SU-DHL-6 (cell line): Measurements from ENCODE around the gene RBMS3.

ENCODE experiments used
- H2AFZ ChIP-seq: fragments of 200-600 bp; sonication (generic); 2 replicates; pipeline ENCODE4 v1.6.1; 2014; ENCODE audit warnings: low read depth, mild to moderate bottlenecking, moderate library complexity, mixed read lengths, antibody characterized with exemption, low read length; ENCODE audit not compliant: severe bottlenecking
- H3F3A ChIP-seq: fragments of 200-600 bp; shearing (Covaris generic); 2 replicates; pipeline ENCODE4 v1.6.0; 2016; ENCODE audit warnings: antibody characterized with exemption, mild to moderate bottlenecking; ENCODE audit not compliant: insufficient read depth
- H3K27ac ChIP-seq: fragments of 200-600 bp; sonication (generic); 2 replicates; pipeline ENCODE4 v1.5.1; 2016; ENCODE audit warnings: low read depth, mild to moderate bottlenecking, low read length, moderate library complexity, mixed read lengths
- H3K27me3 ChIP-seq: fragments of 200-600 bp; sonication (generic), shearing (Covaris generic); 2 replicates; pipeline ENCODE4 v1.6.0; 2014; ENCODE audit warnings: mild to moderate bottlenecking, low read length
- H3K36me3 ChIP-seq: fragments of 200-600 bp; sonication (generic); 2 replicates; pipeline ENCODE4 v1.6.1; 2014; ENCODE audit warnings: mild to moderate bottlenecking, low read length, mixed read lengths
- H3K4me2 ChIP-seq: fragments of 300-600, 200-600 bp; shearing (Covaris generic), sonication (generic); 2 replicates; pipeline ENCODE4 v1.6.0; 2014; ENCODE audit warnings: low read length, low read depth, mild to moderate bottlenecking; ENCODE audit not compliant: poor library complexity, severe bottlenecking
- H3K4me3 ChIP-seq: fragments of 200-600 bp; sonication (generic); 2 replicates; pipeline ENCODE4 v1.5.1; 2014; ENCODE audit warnings: antibody characterized with exemption, low read length, mild to moderate bottlenecking, mixed read lengths; ENCODE audit not compliant: insufficient read depth, poor library complexity, severe bottlenecking
- H3K79me2 ChIP-seq: fragments of 200-600 bp; sonication (generic); 2 replicates; pipeline ENCODE4 v1.6.1; 2014; ENCODE audit warnings: mild to moderate bottlenecking, low read length, moderate library complexity; ENCODE audit not compliant: insufficient read depth
- H3K9ac ChIP-seq: fragments of 200-600 bp; sonication (generic); 2 replicates; pipeline ENCODE4 v1.7.0; 2014; ENCODE audit warnings: mild to moderate bottlenecking, low read length
- H3K9me2 ChIP-seq: fragments of 200-600 bp; sonication (generic); replicated peaks from 2 replicates; pipeline ENCODE4 v1.6.1; 2014; ENCODE audit warnings: low read length; ENCODE audit not compliant: insufficient read depth
- H3K9me3 ChIP-seq: fragments of 200-600 bp; sonication (generic); 2 replicates; pipeline ENCODE4 v1.6.1; 2014; ENCODE audit warnings: low read length, mixed read lengths; ENCODE audit not compliant: insufficient read depth
- H4K20me1 ChIP-seq: fragments of 200-600 bp; sonication (generic); 2 replicates; pipeline ENCODE4 v1.6.1; 2014; ENCODE audit warnings: low read depth, mild to moderate bottlenecking, antibody characterized with exemption, low read length, moderate library complexity, mixed read lengths
- CTCF ChIP-seq: fragments of 200-600 bp; sonication (generic); IDR thresholded peaks from one replicate; pipeline ENCODE4 v1.5.1; 2017; ENCODE audit warnings: antibody characterized with exemption, mild to moderate bottlenecking, low read length, moderate library complexity; ENCODE audit not compliant: insufficient read depth, poor library complexity, severe bottlenecking
- EZH2phosphoT487 ChIP-seq: fragments of 200-600 bp; sonication (generic), shearing (Covaris generic); conservative IDR thresholded peaks from 2 replicates; pipeline ENCODE4 v1.6.1; 2018; ENCODE audit warnings: mild to moderate bottlenecking, antibody characterized with exemption, low read length, moderate library complexity, mixed read lengths

The RBMS3 gene

DNA sequence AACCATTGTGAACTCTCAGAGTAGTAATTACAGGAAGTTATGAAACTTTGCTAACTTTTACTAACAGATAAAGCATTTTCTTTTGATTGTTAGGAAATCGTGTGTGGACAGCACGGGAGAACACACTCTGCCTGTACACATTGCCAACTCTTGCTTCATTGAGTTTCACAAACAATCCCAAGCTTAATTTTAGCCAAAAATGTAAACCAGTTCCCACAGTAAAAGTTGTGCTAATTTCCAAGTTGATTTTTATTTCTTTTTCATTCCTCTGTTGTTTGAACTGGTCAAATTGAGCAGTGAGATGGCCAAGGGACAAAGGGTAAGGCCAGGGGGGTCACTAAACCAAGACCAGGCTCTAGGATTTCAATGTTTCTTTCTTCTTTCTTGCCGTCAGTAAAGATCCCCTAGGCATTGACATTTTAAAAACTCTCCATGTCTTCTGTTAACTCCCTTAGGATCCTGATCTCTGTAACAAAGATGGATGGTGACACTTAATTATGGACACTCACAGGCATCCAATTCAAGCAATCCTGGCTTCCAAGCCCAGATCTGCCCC lies 414.9 kb downstream of the RBMS3 start:
- H3K9ac ChIP-seq, result no peak overlapping the region
- no peaks in the 10 kb centered on the region for H3K9me3 ChIP-seq
- no peak overlapping the region for H3K4me3 ChIP-seq
- H2AFZ ChIP-seq, result no peak overlapping the region
- TF ChIP-seq CTCF (no peak), EZH2phosphoT487 (no peak)
- no peak overlapping the region for H3K27ac ChIP-seq
- H3K36me3 ChIP-seq, result no peaks in the 10 kb centered on the region
- no peaks in the 10 kb centered on the region for H3F3A ChIP-seq
- H3K79me2 ChIP-seq, result no peaks in the 10 kb centered on the region
- no peaks in the 10 kb centered on the region for H3K27me3 ChIP-seq
- no peak overlapping the region for H3K4me2 ChIP-seq
- no peaks in the 10 kb centered on the region for H3K9me2 ChIP-seq
- H4K20me1 ChIP-seq, result no peaks in the 10 kb centered on the region

DNA sequence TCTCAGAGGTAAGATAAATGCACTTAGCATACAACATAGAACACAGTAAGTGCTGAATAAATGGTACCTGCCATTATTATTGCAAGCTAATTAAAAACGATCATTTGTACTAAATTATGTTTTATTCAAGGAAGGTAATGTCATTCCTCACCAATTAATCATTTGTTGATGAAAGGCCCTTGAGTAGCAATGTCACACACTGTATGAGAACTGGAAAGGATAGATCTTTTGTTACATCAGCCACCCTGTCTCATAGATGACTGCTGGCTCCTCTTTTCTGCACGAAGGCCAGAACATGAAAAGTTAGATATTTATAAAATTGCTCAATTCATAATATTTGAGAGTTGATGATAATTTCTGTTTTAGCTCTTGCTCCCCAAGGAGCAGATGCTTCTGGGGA lies 415.4 kb downstream of the RBMS3 start:
- H3K4me2 ChIP-seq, result no peak overlapping the region
- H3K27ac ChIP-seq, result no peak overlapping the region
- H3K9me3 ChIP-seq, result no peaks in the 10 kb centered on the region

GRCh38 chr3:29697989-29698388 lies 417.1 kb downstream of the RBMS3 start:
- H3K4me2 ChIP-seq, result no peak overlapping the region
- no peak for TF ChIP-seq EZH2phosphoT487
- TF ChIP-seq CTCF, result no peak
- H3K4me3 ChIP-seq, result no peak overlapping the region
- no peaks in the 10 kb centered on the region for H3K9me2 ChIP-seq
- no peaks in the 10 kb centered on the region for H3K9me3 ChIP-seq
- no peak overlapping the region for H3K9ac ChIP-seq
- H3K79me2 ChIP-seq, result no peaks in the 10 kb centered on the region
- H3K27ac ChIP-seq, result no peak overlapping the region
- H3K27me3 ChIP-seq, result no peaks in the 10 kb centered on the region
- no peaks in the 10 kb centered on the region for H4K20me1 ChIP-seq
- H3K36me3 ChIP-seq, result no peaks in the 10 kb centered on the region
- no peak overlapping the region for H2AFZ ChIP-seq
- H3F3A ChIP-seq, result no peaks in the 10 kb centered on the region

More for the DNA sequence above, 415.4 kb downstream of the RBMS3 start:
- no peak for TF ChIP-seq EZH2phosphoT487
- no peak for TF ChIP-seq CTCF
- Histone ChIP-seq H3K9me2 (no peaks in the 10 kb centered on the region), H3K9ac (no peak overlapping the region), H4K20me1 (no peaks in the 10 kb centered on the region), H3F3A (no peaks in the 10 kb centered on the region), H2AFZ (no peak overlapping the region), H3K4me3 (no peak overlapping the region), H3K27me3 (no peaks in the 10 kb centered on the region), H3K36me3 (no peaks in the 10 kb centered on the region), H3K79me2 (no peaks in the 10 kb centered on the region)
